PC-3 (cell line): ENCODE results near the gene CEL. TPM values are rescaled to one million over a fixed set of nuclear protein-coding genes. Genes with fewer than 3 reads are reported as not detected.

Experiments
- ATAC-seq: fragments of 200-7000 bp; cut with Tn5 transposase; 2 replicates; pipeline ENCODE4 v1.9.1; 2020; ENCODE audit warnings: mild to moderate bottlenecking, moderate library complexity
- BruUV-seq: library from RNA; stranded (reverse); fragments of 400-500 nt; replicated peaks from 2 replicates; lab custom pipeline; 2021; lab: Mats Ljungman, UMichigan
- CTCF ChIA-PET: fragments of 300-600 bp; sonication (Branson Sonifier 250); formaldehyde crosslinking; loops from one replicate; lab custom pipeline; 2022; ENCODE audit warnings: antibody characterized with exemption; lab: Charles Lee
- POLR2A ChIA-PET: fragments of 300-600 bp; sonication (Branson Sonifier 250); formaldehyde crosslinking; loops from one replicate; lab custom pipeline; 2022; ENCODE audit warnings: antibody characterized with exemption; ENCODE audit not compliant: unreplicated experiment; lab: Charles Lee
- DNase-seq: peaks from one replicate; pipeline ENCODE4 v3.0.0-alpha.2; 2015
- H2AFZ ChIP-seq: fragments of 300-600 bp; sonication (generic); 2 replicates; pipeline ENCODE4 v1.6.0; 2016; ENCODE audit warnings: antibody characterized with exemption, low read length
- H3F3A ChIP-seq: fragments of 300-600 bp; sonication (generic); one replicate; pipeline ENCODE4 v1.6.0; 2017; ENCODE audit warnings: antibody characterized with exemption, low read length, control low read depth, mild to moderate bottlenecking; ENCODE audit not compliant: unreplicated experiment
- H3K27ac ChIP-seq: fragments of 300-600 bp; sonication (generic); 2 replicates; pipeline ENCODE4 v1.5.1; 2016; ENCODE audit warnings: mild to moderate bottlenecking, low read length
- H3K27me3 ChIP-seq: fragments of 300-600 bp; sonication (generic); 2 replicates; pipeline ENCODE4 v1.6.1; 2016; ENCODE audit warnings: low read length, mixed read lengths
- H3K36me3 ChIP-seq: fragments of 300-600 bp; sonication (generic); 2 replicates; pipeline ENCODE4 v1.6.1; 2016; ENCODE audit warnings: low read depth, mixed run types, low read length, mixed read lengths
- H3K4me1 ChIP-seq: fragments of 300-600 bp; sonication (generic); 2 replicates; pipeline ENCODE4 v1.5.1; 2016; ENCODE audit warnings: low read length; ENCODE audit not compliant: insufficient read depth
- H3K4me2 ChIP-seq: fragments of 300-600 bp; sonication (generic); 2 replicates; pipeline ENCODE4 v1.6.0; 2016; ENCODE audit warnings: low read length
- H3K4me3 ChIP-seq: fragments of 300-600 bp; sonication (generic); 2 replicates; pipeline ENCODE4 v1.5.1; 2016; ENCODE audit warnings: mild to moderate bottlenecking, low read length, mixed read lengths
- H3K79me2 ChIP-seq: fragments of 300-600 bp; sonication (generic); 2 replicates; pipeline ENCODE4 v1.6.1; 2017; ENCODE audit warnings: low read length, mixed read lengths
- H3K9ac ChIP-seq: fragments of 300-600 bp; sonication (generic); 2 replicates; pipeline ENCODE4 v1.6.0; 2016; ENCODE audit warnings: mild to moderate bottlenecking, low read length
- H3K9me2 ChIP-seq: fragments of 300-600 bp; sonication (generic); replicated peaks from 2 replicates; pipeline ENCODE4 v1.6.1; 2016; ENCODE audit warnings: mixed run types, low read length, mixed read lengths
- H3K9me3 ChIP-seq: fragments of 300-600 bp; sonication (generic); 2 replicates; pipeline ENCODE4 v1.6.1; 2016; ENCODE audit warnings: low read length, mixed read lengths
- H4K20me1 ChIP-seq: fragments of 300-600 bp; sonication (generic); 2 replicates; pipeline ENCODE4 v1.6.1; 2016; ENCODE audit warnings: low read length, mixed read lengths
- EZH2 ChIP-seq: fragments of 300-600 bp; sonication (generic); IDR thresholded peaks from one replicate; pipeline ENCODE4 v1.6.1; 2017; ENCODE audit warnings: antibody characterized with exemption, mild to moderate bottlenecking, low read length; ENCODE audit not compliant: unreplicated experiment
- EZH2phosphoT487 ChIP-seq: fragments of 300-600 bp; sonication (generic); IDR thresholded peaks from 2 replicates; pipeline ENCODE4 v1.6.1; 2018; ENCODE audit warnings: mild to moderate bottlenecking, antibody characterized with exemption, low read length, borderline replicate concordance
- intact Hi-C: fragments of 100-400 bp; cut with micrococcal nuclease; formaldehyde crosslinking; loops from 2 replicates; pipeline ENCODE4 v1.9.0; 2023
- total RNA-seq: library from RNA; depleted of rRNA; stranded (reverse); fragments of >200 nt; gene quantifications from 2 replicates; pipeline ENCODE4 v1.2.3, GENCODE V29; 2014
- TF ChIP-seq, protein P1 (sequence below): fragments of 300-600 bp; sonication (generic); conservative IDR thresholded peaks from 2 replicates; pipeline ENCODE4 v1.5.1; 2017; ENCODE audit warnings: antibody characterized with exemption, low read depth, mild to moderate bottlenecking, low read length

Gene CEL
- total RNA-seq, 1 experiment from 2014 or later, result 0.47 TPM

DNA sequence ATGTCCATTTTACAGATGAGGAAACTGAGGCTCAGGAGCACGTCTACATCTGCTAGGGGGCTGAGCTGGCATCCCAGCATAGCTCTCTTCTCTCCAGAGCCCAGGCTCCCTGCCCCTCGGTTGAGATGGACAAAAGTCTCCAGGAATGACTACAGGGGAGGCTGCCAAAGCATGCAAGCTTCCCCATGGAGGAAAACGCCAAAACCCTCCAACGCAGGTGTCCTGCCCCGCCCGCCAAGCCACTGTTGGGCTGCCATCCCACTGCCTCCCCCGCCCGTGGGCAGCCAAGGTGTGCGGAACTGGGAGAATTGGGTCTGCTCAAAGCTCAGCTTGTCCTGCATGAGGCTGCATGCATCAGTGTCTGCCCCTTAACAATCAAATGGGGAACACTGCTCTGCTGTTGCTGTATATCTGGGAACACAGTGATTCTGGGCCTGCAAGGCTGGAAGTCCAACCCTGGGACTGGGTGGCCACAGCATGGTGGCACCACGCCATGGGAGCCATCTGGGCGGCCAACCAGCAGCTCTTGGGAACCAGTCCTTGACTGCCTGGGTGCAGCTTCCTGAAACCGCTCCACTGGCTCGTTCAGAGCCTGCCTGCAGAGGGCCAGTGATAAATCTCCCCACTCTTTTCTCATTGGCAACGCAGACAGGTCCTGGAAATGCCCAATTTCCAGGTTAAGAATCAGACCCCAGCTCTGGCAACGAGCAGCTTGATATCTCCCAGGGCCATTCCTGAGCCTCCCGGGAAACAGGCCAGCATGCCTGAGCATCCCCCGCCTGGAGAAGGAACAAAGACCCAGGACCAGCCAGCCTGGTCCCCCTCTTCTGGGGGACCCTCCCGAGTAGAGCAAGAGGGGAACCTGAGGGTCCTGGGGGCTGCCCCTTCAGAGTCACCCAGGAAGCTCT, 55.7 kb downstream of the CEL start:
- Histone ChIP-seq H3K9ac (no peak overlapping the region), H3F3A (no peaks in the 10 kb centered on the region), H3K9me2 (no peaks in the 10 kb centered on the region), H3K27me3 (no peaks in the 10 kb centered on the region), H3K4me1 (peaks cover 4% of the 10 kb centered on the region; the same call in 1 of the 2 replicates), H2AFZ (no peak overlapping the region), H3K4me2 (no peak overlapping the region), H3K9me3 (no peaks in the 10 kb centered on the region), H3K4me3 (no peak overlapping the region), H3K36me3 (no peaks in the 10 kb centered on the region), H4K20me1 (peaks cover 6% of the 10 kb centered on the region; the same call in 1 of the 2 replicates), H3K27ac (no peak overlapping the region), H3K79me2 (peaks cover 44% of the 10 kb centered on the region)
- intact Hi-C loops, result no loop called here
- DNase-seq (no peak), ATAC-seq (no peak)
- POLR2A ChIA-PET, result interaction anchor here (0.9 kb wide), 1 partner anchor 16 kb away, joined by 5 read pairs; no protein-coding TSS in a partner anchor
- CTCF ChIA-PET, result interaction anchor here (0.8 kb wide), 1 partner anchor 27 kb away, joined by 5 read pairs; no protein-coding TSS in a partner anchor
- TF ChIP-seq, protein P1, sequence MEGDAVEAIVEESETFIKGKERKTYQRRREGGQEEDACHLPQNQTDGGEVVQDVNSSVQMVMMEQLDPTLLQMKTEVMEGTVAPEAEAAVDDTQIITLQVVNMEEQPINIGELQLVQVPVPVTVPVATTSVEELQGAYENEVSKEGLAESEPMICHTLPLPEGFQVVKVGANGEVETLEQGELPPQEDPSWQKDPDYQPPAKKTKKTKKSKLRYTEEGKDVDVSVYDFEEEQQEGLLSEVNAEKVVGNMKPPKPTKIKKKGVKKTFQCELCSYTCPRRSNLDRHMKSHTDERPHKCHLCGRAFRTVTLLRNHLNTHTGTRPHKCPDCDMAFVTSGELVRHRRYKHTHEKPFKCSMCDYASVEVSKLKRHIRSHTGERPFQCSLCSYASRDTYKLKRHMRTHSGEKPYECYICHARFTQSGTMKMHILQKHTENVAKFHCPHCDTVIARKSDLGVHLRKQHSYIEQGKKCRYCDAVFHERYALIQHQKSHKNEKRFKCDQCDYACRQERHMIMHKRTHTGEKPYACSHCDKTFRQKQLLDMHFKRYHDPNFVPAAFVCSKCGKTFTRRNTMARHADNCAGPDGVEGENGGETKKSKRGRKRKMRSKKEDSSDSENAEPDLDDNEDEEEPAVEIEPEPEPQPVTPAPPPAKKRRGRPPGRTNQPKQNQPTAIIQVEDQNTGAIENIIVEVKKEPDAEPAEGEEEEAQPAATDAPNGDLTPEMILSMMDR, result no peak
- TF ChIP-seq EZH2 (no peak), EZH2phosphoT487 (no peak)
- no TSS peak for BruUV-seq

DNA sequence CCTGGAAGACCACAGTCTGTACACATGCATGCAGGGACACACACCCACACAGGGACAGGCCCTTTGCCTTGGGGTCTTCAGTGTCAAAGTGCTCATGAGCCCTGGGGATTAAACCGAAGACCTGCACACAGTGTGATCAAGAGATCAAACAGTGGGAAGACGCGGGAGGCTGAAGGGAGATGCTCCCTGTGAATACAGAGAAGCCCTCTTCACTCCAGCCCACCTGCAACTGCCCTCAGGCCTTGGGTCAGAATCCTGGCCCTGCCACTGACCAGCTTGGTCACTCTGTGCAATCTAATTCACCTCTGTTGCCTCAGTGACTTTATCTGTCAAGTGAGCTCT, 56.4 kb downstream of the CEL start:
- no TSS peak for BruUV-seq
- intact Hi-C loops, result no loop called here
- H2AFZ ChIP-seq, result no peak overlapping the region
- POLR2A ChIA-PET, result interaction anchor here (0.9 kb wide), 1 partner anchor 16 kb away, joined by 5 read pairs; no protein-coding TSS in a partner anchor
- H3F3A ChIP-seq, result no peaks in the 10 kb centered on the region
- H4K20me1 ChIP-seq, result peaks cover 6% of the 10 kb centered on the region; the same call in 1 of the 2 replicates
- DNase-seq (no peak), ATAC-seq (no peak)
- no peak overlapping the region for H3K9ac ChIP-seq
- H3K36me3 ChIP-seq, result no peaks in the 10 kb centered on the region
- no peak overlapping the region for H3K4me3 ChIP-seq
- H3K79me2 ChIP-seq, result peaks cover 44% of the 10 kb centered on the region
- CTCF ChIA-PET, result no interaction called here
- peaks cover 4% of the 10 kb centered on the region; the same call in 1 of the 2 replicates for H3K4me1 ChIP-seq
- no peak overlapping the region for H3K4me2 ChIP-seq
- TF ChIP-seq, protein P1, result no peak
- TF ChIP-seq EZH2phosphoT487 (no peak), EZH2 (no peak)
- H3K9me2 ChIP-seq, result no peaks in the 10 kb centered on the region
- H3K27me3 ChIP-seq, result no peaks in the 10 kb centered on the region
- no peak overlapping the region for H3K27ac ChIP-seq
- no peaks in the 10 kb centered on the region for H3K9me3 ChIP-seq

- ChIA-PET CTCF (no interaction called here), POLR2A (interaction anchor here (0.9 kb wide), 1 partner anchor 15 kb away, joined by 5 read pairs; no protein-coding TSS in a partner anchor)
- H3K9ac ChIP-seq, result no peak overlapping the region
- H3K4me3 ChIP-seq, result no peak overlapping the region
- H3K4me2 ChIP-seq, result no peak overlapping the region
- peaks cover 44% of the 10 kb centered on the region for H3K79me2 ChIP-seq
- H3K27me3 ChIP-seq, result no peaks in the 10 kb centered on the region
- TF ChIP-seq EZH2, result no peak
- TF ChIP-seq, protein P1, result no peak
- TF ChIP-seq EZH2phosphoT487, result no peak
- H3K9me2 ChIP-seq, result no peaks in the 10 kb centered on the region
- H3K36me3 ChIP-seq, result no peaks in the 10 kb centered on the region
- intact Hi-C loops, result no loop called here
- H3K27ac ChIP-seq, result no peak overlapping the region
- H2AFZ ChIP-seq, result no peak overlapping the region
- no peak for DNase-seq
- ATAC-seq, result no peak
- H3K4me1 ChIP-seq, result peaks cover 4% of the 10 kb centered on the region; the same call in 1 of the 2 replicates
- H3K9me3 ChIP-seq, result no peaks in the 10 kb centered on the region
- H4K20me1 ChIP-seq, result peaks cover 6% of the 10 kb centered on the region; the same call in 1 of the 2 replicates
- H3F3A ChIP-seq, result no peaks in the 10 kb centered on the region
- no TSS peak for BruUV-seq
Observed at GRCh38 chr9:133118568-133118967, 56.8 kb downstream of the CEL start.
